GM19023 (cell line): ENCODE measurements around the gene PDE4D.
A peak's percentile ranks its signal among the peaks of the same experiment; 100 is the strongest.
"Not testable (repeated sequence)": the region's sequence is repeated elsewhere in the genome, so short reads cannot be mapped to it uniquely, and the experiment has no call there.

Source experiments
- ATAC-seq: cut with Tn5 transposase; IDR thresholded peaks from one replicate; pipeline ENCODE4 v1.9.1; 2021; ENCODE audit warnings: mild to moderate bottlenecking, moderate library complexity; ENCODE audit not compliant: unreplicated experiment

PDE4D gene

DNA sequence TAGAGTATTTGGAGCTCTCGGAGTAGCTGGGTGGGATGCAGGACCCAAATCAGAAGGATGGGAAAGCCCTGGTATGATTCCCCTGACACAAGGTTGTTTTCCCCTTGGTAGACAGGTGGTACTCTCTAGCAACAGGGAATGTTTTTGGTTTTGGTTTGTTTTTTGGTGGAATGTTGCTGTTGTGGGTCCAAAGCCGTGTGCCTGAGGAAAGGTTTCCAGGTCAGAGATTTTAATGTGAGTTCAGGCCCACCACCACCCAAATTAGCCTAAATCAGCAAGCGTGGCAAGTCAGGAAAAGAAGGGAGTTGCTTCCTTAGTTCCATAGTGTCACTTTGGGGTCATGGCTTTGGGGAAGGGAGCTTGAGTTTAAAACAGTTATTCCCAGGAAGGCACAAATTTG lies 925.2 kb downstream of the PDE4D start:
- ATAC-seq, result no peak

DNA sequence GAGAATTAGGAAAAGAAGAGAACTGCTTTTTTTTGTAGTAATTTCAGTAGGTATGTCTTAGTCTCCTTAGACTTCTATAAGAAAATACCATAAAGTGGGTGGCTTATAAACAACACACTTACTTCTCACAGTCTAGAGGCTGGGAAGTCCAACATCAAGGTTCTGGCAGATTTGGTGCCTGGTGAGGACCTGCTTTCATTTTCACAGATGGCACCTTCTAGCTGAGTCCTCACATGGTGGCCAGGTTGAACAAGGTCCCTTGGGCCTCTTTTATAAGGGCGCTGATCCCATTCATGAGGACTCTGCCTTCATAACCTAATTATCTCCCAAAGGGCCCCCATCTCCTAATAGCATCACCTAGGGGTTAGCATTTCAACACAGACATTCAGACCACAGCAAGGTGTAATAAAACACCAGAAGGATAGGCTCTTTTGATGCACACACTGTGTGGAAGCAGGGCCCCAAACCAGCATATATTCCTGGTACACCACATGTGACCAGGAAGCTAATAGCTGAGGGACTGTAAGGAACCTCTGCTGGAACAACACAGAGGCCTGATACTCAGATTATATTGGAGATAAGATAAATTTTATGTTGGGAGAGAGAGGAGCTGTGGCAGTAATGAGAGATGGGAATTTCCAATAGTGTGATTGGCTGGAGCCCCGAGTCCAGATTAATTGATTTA lies 925.8 kb downstream of the PDE4D start:
- ATAC-seq, result no peak

DNA sequence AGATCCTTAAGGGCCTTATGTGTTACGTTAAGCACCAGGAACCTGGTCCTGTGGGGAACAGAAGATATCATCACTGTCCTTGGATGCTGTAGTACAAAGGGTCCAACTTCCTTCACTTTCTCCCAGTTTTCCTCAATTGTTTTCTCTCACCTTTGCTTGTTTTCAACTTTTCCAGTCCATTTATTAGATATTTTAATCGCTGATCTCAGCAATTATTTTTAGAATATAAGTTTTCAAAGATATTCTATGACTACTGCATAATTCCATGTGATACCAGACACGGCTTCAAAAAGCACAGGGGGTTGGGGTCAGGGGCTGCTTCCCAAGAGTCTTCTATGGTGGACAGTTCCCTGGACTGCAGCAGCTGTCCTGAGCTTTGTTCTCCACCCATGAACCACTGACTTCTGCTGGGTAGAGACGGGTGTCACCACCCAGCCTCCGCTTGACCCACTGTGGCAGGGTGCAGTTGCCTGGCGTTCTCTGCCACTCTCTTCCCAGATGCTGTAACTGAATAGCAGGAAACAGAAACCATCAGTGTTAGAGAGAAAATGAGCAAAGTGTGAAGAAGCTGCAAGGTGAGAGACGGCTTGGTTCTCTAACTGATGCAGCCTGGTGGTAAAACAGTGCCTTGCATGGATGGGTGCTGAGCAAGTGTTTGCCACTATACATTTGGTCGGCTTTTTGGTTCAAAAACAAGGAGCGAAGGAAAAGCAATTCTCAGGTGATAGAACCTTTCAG lies 927.7 kb downstream of the PDE4D start:
- no peak for ATAC-seq

DNA sequence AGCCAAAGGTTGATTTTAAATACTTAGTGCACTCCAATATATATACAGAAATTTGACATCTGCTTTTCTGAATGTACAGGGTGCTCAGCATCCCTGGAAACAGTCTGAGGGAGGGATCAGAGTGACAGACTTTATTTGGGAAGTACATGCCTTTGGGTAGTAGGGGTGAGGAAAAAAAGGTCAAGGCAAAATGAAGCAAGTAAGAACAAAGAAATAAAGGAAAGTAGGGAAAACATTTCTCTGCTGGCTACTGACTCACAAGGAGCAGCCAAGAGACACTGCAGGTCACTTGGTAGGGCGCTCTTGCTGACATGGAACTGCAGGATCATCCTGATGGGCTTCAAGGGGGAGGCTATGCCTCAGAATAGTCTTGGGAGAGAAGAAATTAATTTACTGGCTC lies 929.7 kb downstream of the PDE4D start:
- no peak for ATAC-seq

DNA sequence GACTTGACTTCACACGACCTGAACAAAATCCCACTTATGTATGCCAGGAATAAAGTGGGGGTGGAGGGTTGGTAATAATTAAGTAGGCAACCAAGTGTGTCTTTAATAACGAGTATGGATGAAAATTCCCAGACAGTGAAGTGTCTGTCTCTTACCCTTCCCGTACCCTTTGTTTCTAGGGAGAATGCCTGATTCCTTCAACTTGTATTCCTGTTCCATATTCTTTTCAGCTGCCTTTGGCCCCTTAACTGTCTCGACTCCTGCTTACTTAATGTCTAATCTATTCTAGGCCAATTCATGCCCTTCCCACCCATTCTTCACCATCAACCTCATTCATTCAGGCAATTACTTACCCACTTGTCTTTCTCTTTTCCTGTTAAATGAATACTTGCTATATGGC lies 930.2 kb downstream of the PDE4D start:
- no peak for ATAC-seq

DNA sequence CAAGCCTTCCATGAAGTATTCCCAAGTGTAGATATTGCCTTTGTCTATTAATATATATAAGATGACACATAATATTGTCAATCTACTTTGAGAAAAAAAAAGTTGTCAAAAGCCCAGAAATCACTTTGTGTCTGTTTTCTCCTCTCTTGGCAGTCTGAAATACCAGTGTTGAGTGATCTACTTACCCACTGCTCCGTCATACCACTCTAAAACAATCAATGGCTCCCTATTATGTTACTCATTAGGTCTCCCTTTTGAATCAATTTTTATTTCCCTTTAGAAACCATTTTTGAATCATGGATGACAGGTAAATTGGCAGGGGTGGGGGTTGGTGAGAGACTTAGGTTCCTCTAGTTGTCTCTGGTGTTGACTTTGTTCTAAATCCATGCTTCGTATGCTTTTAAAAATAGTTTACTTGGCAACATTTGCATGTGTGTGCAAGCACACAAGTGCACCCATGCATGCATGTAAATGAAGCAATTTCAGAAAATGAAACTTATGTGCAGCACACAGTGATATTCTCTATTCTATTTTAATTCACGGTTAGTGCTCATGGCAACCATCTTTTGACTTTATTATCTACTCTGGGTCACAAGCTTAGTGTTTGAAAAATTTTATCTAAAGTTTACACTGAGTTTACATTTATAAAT lies 931.8 kb downstream of the PDE4D start:
- ATAC-seq, result peak; percentile 66

DNA sequence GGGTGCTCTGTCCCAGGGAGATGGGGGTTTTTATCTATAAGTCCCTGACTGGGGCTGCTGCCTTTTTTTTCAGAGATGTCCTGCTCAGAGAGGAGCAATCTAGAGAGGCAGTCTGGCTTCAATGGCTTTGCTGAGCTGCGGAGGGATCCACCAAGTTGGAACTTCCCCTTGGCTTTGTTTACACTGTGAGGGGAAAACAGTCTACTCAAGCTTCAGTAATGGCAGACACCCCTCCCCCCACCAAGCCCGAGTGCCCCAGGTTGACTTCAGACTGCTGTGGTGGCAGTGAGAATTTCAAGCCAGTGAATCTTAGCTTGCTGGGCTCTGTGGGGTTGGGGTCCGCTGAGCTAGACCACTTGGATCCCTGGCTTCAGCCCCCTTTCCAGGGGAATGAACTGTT lies 934.8 kb downstream of the PDE4D start:
- ATAC-seq, result no peak

DNA sequence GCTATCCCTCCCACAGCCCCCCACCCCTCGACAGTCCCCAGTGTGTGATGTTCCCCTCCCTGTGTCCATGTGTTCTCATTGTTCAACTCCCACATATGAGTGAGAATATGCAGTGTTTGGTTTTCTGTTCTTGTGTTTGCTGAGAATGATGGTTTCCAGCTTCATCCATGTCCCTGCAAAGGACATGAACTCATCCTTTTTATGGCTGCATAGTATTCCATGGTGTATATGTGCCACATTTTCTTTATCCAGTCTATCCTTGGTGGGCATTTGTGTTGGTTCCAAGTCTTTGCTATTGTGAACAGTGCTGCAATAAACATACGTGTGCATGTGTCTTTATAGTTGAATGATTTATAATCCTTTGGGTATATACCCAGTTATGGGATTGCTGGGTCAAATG lies 940.3 kb downstream of the PDE4D start:
- not testable (repeated sequence) for ATAC-seq

DNA sequence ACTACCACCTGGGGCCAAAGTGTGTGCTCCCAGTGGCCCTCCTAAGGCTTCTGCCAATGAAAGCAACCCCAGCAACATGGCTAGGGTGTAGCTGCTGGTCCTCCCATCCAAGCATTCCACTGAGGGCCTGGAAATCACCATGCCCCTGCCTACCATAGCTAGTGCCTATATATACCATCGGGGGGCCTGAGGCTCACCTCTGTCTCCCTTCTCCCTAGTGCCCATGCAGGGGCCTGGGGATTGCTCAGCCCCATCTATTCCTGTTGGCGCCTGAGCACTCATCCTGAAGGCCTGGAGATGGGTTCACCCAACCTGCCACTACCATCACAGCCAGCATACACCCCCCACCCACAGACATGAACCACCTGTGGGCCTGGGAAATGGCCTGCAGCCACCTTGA lies 943.3 kb downstream of the PDE4D start:
- no peak for ATAC-seq

DNA sequence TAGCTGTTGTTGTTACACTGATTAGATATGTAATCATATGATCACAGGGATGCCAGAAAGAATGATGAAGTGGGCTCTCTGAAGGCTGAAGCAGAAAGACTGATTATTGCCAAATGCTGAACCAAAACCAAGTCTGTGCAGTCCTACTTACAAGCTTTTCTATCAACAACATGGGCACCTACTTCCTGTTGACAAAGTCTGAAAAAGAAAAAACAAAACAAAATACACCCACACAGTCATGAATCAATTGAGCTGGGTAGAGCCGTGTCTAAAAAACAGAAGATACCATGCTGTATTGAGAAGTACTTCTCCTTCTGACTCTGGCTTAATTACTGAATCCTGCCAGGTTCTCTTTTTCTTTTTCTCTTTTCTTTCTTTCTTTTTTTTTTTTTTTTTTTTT lies 947.3 kb downstream of the PDE4D start:
- no peak for ATAC-seq

DNA sequence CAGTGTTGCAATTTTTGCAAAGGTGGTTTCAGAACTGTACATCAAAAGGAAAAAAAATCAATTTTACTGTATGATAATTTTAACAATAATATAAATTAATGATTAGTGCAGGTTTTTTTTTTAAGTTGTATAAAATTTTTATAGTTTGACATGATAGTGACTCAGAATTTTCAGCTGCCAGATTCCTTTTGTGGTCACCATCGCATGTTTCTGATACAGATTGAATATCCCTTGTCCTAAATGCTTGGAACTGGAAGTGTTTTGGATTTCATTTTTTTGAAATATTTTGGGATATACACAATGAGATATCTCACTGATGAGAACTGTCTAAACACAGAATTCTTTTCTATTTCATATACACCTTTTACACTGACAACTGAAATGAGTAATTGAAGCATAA lies 949.3 kb downstream of the PDE4D start:
- no peak for ATAC-seq

DNA sequence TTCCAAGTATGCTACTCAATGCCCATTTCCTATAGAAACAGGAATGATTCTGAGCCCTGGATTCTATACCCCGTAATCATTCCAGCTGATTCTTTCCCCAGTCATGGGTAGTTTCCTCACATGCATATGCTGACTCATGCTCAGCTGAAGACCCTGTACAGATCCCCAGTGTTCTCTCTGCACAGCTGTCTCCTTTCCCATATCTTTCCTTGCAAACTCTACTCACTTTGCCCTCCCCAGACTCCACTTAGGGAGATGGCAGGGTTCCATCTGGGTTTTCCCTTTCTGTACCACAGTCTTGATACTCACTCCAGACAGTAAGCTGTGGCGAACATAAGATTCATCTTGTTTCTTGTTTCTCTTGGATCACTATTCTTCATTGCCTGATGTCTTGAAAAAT lies 953.1 kb downstream of the PDE4D start:
- ATAC-seq, result no peak

DNA sequence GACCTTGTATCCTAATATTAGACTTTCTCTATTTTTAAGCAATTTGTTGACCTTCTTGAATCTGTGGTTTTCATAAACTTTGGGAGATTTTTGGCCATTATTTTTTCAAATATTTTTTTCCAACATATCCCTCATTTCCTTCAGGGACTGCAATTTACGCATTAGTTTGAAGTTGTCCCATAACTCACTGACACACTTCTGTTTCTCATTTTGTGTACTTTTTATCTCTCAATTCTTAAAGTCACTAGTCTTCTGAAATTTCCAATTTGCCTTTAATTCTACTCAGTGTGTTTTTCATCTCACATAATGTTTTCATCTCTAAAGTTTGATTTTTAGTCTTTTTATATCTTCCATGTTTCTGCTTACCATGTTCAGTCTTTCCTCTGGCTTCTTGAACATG lies 953.9 kb downstream of the PDE4D start:
- ATAC-seq, result no peak

DNA sequence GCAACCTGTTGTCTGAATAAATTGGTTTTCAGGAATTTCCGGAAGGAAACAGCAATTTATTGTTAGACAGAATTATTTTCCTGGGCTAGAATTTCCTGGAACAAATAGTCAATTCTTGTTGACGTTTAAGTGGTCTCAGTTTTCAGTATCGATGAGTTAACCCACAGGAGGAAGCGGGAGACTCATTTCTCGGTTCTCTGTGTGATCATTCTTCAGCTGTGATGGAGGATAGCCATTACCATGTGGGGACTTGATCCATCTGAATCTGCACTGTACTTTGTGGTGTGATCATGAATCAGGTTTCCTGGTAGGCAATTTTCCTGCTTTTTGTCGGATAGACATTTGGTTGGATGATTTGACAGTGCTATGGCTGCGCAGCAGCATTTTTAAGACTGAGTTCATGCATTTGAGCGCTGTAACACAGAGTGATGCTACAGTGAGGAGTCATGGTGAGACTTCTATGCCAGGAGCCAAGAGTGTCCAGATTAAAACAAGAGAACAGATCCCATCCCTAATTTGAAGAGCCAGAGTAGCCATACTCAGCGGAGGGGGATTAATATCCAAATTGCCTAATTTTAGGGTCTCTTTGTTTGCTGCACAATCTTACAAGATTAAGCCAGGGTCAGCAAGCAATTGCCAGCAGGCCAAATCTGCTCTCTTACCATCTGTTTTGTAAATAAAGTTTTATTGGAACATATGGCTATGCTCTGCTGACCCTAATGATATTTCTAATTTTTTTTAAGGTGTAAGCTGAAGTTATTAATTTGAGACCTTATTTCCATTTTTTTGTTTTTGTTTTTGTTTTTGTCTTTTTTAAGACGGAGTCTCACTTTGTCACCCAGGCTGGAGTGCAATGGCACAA lies 954.7 kb downstream of the PDE4D start:
- no peak for ATAC-seq

DNA sequence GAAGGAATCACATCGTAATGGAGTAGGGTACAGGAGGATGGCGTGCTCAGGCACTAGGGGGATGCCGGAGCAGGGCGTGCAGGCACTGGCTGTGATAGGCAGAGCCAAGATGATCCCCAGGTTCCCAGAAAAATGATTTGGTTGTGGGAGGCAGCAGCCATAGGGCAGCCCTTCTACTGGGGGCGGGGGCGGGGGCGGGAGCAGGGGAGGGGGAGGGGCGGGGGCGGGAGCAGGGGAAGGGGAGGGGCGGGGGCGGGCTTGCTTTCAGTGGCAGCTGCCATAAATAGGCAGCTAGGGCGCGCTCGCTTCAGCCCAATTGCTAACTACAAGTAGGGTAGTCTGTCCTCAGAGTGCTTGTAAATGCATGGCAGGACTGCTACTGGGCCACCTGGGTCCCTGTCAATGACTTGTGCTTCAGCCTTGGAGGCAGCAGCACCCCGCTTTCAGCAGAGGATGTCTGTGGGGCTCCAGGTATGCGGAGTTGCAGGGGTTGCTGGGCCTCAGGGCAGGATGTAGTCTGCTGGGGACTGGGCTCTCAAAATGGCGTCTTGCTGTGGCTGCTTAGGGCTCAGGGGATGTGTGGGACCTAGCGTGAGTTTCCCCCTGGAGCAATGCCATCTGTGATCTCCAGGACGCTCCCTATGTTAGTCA lies 956.4 kb downstream of the PDE4D start:
- ATAC-seq, result no peak

DNA sequence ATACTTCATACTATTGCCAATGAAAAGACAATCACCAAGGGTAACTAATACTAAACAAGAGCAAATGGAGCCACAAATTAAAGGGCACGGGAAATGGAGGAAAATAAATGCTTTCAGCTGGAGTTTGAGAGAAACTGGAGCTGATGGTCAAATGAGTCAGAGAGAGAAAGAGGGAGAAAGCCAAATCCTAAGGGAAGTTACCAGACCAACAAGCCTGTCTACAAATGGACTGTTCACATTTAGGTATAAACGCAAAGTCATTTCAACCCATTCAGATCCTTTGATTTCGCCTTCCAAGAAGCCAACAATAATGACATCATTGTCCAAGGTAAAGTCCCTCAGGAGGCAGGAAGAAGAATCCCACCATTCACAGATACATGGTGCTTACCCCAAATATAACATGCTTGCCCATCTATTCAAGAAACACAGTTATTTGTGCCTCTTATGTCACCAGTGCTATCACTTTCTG lies 958.9 kb downstream of the PDE4D start:
- no peak for ATAC-seq

DNA sequence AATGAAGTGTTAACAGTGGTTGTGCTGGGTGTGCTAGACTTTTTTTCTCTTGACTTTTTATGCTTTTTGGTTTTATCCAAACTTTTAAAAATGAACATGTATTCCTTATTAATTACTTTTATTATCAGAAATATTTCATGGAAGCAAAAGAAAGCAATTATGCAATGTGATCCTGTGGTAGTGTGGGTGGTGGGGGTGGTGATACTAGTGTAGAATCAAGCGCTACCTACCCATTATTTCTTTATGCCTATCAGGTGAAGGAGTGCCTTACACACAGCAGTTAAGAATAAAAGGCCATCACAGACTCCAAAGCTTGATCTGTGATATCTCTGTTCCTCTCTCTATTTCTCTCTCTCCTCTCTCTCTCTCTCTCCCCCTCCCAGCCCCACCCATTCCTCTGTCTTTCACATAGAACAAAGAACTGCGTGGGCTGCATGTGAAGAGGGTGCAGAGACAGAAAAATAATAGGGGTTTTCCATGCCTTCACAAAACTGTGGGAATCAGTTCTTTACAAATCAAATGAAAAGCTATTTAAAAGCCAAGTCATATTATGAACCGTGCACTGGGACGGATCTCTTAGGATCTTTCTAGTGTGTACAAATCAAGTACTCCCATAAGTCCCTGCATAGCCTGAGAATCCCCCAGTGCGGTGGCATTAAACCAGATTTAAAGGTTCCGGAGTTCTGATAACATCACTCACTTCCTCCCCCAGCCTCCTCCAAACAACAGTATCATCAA lies 959.5 kb downstream of the PDE4D start:
- ATAC-seq, result no peak

DNA sequence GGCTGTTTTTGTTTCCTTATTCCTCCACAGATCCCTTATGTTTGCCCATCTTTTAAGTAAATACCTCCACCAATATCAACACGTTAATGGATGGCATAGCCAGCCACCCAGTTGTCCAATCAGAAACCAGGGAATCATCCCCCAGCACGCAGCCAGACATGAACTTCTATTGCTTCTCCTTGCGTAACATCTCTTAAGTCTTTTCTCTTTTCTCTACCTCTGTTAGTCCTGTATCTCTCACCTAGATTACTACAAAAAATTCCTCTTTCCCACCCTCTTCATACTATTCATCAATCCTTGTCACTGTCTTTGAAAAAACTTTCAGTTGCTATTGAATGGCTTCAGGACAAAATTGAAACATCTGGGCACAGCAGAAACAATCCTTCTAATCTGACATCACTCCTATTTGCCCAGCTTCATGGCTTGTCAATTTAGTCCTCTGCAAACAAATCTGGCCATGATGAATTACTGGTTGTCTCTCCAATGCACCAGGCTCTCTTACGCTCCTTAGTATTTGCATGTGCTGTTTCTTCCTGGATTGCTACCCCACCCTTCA lies 961.4 kb downstream of the PDE4D start:
- no peak for ATAC-seq

DNA sequence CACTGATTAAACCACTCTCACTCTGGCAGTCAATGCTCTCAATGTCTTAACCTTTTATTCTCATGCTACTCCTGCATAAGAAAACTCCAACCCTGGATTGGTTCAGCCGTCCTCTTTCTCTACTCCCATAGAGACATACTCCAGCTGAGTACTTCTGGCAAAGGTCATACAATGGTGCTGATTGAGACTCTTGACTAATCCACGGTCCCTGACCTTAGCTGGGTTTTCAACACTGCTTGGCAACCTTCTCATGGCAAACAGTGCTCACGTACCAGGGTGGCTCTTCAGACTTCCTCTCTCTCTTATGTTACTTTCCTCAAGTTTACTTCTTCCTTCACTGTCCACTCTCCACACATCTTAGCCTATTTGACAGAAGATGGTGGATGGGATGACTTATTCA lies 963.0 kb downstream of the PDE4D start:
- ATAC-seq, result no peak

DNA sequence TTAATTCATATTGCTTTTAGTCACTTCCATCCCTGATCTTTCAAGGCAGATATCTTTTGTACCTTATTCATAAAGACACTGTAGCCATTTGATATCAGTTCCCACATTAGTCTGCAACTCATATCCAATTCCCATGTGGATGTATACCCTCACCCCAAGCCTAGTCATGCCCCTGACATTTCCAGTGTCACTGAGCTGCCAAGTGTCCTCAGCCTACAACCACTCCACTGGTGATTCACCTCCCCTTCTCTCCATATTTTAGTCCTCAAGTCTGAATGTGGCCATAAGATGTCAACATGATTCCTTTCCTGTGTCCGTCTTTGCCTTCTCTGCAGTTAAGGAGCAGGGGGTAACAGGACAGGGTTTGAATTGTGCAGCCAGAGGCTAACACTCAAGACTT lies 963.8 kb downstream of the PDE4D start:
- no peak for ATAC-seq
